Panc1 (cell line): Measurements from ENCODE around the gene KRTAP4-1.
"Not testable (repeated sequence)": the region's sequence is repeated elsewhere in the genome, so short reads cannot be mapped to it uniquely, and the experiment has no call there.

ENCODE experiments used
- POLR2AphosphoS5 ChIP-seq: IDR thresholded peaks from 2 replicates; pipeline ENCODE4 v1.6.1; 2012; ENCODE audit warnings: mild to moderate bottlenecking, low read depth, low read length, moderate library complexity
- TCF7L2 ChIP-seq: IDR thresholded peaks from 2 replicates; pipeline ENCODE4 v1.6.1; 2011; ENCODE audit warnings: mild to moderate bottlenecking, low read depth, low read length, inconsistent platforms
- TF ChIP-seq, protein P1 (sequence below): fragments of 450-650 bp; IDR thresholded peaks from 2 replicates; pipeline ENCODE4 v1.5.1; 2017; ENCODE audit warnings: mild to moderate bottlenecking
- TF ChIP-seq, protein P2 (sequence below), 2 experiments: IDR thresholded peaks; 2 replicates each; pipeline ENCODE4 v1.6.1; 2011 to 2012; ENCODE audit warnings: low read depth in 2 of 2, control low read depth in 1 of 2, low read length in 1 of 2, mild to moderate bottlenecking in 1 of 2, moderate library complexity in 1 of 2; ENCODE audit not compliant: insufficient read depth in 1 of 2

DNA sequence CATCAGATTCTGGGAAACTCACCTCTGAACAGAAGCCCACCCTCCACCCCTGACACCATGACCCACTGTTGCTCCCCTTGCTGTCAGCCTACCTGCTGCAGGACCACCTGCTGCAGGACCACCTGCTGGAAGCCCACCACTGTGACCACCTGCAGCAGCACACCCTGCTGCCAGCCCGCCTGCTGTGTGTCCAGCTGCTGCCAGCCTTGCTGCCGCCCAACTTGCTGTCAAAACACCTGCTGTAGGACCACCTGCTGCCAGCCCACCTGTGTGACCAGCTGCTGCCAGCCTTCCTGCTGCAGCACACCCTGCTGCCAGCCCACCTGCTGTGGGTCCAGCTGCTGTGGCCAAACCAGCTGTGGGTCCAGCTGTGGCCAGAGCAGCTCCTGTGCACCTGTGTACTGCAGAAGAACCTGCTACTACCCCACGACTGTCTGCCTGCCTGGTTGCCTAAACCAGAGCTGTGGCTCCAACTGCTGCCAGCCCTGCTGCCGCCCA, 41.9 kb upstream of the KRTAP4-1 start, which contains the start of gene KRTAP9-2:
- TF ChIP-seq, protein P1, sequence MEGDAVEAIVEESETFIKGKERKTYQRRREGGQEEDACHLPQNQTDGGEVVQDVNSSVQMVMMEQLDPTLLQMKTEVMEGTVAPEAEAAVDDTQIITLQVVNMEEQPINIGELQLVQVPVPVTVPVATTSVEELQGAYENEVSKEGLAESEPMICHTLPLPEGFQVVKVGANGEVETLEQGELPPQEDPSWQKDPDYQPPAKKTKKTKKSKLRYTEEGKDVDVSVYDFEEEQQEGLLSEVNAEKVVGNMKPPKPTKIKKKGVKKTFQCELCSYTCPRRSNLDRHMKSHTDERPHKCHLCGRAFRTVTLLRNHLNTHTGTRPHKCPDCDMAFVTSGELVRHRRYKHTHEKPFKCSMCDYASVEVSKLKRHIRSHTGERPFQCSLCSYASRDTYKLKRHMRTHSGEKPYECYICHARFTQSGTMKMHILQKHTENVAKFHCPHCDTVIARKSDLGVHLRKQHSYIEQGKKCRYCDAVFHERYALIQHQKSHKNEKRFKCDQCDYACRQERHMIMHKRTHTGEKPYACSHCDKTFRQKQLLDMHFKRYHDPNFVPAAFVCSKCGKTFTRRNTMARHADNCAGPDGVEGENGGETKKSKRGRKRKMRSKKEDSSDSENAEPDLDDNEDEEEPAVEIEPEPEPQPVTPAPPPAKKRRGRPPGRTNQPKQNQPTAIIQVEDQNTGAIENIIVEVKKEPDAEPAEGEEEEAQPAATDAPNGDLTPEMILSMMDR = not testable (repeated sequence)
- not testable (repeated sequence) for TF ChIP-seq POLR2AphosphoS5, TCF7L2
- TF ChIP-seq, protein P2, sequence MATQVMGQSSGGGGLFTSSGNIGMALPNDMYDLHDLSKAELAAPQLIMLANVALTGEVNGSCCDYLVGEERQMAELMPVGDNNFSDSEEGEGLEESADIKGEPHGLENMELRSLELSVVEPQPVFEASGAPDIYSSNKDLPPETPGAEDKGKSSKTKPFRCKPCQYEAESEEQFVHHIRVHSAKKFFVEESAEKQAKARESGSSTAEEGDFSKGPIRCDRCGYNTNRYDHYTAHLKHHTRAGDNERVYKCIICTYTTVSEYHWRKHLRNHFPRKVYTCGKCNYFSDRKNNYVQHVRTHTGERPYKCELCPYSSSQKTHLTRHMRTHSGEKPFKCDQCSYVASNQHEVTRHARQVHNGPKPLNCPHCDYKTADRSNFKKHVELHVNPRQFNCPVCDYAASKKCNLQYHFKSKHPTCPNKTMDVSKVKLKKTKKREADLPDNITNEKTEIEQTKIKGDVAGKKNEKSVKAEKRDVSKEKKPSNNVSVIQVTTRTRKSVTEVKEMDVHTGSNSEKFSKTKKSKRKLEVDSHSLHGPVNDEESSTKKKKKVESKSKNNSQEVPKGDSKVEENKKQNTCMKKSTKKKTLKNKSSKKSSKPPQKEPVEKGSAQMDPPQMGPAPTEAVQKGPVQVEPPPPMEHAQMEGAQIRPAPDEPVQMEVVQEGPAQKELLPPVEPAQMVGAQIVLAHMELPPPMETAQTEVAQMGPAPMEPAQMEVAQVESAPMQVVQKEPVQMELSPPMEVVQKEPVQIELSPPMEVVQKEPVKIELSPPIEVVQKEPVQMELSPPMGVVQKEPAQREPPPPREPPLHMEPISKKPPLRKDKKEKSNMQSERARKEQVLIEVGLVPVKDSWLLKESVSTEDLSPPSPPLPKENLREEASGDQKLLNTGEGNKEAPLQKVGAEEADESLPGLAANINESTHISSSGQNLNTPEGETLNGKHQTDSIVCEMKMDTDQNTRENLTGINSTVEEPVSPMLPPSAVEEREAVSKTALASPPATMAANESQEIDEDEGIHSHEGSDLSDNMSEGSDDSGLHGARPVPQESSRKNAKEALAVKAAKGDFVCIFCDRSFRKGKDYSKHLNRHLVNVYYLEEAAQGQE (IDR thresholded peaks at IDR 0.05; ENCODE audit: insufficient read depth in 1 of 2, low read depth in 2 of 2, low read length in 1 of 2) = not testable (repeated sequence)
